CMK (cell line): ENCODE measurements around the gene CYB5B.

Source experiments
- DNase-seq: peaks from one replicate; pipeline ENCODE4 v3.0.0-alpha.2; 2010; ENCODE audit warnings: low read depth

CYB5B gene, protein sequence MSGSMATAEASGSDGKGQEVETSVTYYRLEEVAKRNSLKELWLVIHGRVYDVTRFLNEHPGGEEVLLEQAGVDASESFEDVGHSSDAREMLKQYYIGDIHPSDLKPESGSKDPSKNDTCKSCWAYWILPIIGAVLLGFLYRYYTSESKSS

DNA sequence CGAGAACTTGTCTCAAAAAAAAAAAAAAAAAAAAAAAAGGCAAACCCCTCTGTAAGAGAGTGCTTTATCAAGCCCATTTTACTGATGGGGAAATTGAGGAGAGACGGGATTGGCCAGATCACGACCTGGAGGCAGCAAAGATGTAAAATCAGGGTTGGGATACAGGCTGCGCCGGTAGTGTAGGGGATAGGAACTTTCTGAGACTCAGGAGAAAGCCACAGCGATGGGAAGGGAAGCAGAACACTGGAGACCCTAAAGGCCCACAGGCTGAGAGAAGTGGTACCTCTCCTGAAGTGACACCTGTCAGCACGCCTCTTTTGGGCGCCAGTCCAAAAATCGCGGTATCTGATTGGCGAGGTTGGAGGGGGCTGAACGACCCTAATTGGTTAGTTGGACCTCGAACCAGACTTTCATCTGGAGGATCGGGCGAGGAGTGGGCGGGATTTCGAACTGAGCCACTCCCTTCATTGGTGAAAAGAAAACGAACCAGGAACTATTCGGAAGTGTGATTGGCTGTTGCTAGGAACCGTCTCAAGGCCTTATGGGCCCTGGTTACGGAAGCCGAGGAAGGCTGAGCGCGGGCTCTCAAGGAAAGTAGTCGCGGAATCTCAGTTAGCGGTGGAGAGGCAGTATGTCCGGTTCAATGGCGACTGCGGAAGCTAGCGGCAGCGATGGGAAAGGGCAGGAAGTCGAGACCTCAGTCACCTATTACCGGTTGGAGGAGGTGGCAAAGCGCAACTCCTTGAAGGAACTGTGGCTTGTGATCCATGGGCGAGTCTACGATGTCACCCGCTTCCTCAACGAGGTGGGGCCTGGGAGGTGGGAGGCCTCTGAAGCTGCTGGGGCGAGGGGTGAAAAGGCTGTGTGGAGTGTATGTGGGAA, at the start of gene CYB5B:
Gene CYB5B, plus strand, starts transcription at position 567 of the 882 bp plus-strand sequence. Its CDS starts 65 bp downstream, at position 632.
- DNase-seq: peak; percentile 78

DNA sequence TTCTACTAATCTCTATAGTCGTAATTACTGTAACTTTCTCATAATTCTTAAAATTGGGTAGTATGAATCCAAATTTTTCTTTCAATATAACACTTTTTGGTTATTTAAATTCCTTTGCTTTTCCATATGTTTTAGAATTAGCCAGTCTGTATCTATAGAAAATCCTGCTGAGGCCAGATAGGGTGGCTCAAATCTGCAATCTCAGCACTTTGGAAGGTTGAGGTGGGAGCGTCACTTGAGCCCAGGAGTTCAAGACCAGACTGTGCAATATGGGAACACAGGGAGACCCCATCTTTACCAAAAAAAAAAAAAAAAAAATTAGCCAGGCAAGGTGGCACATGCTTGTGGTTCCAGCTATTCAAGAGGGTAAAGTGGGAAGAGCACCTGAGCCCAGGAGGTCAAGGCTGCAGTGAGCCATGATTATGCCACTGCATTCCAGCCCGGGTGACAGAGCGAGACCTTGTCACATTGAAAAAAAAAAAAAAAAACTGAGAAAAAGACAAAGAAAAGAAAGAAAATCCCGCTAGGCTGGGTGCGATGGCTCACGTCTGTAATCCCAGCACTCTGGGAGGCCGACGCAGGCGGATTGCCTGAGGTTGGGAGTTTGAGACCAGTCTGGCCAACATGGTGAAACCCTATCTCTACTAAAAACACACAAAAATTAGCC, 47.9 kb upstream of the CYB5B start:
- no peak for DNase-seq

DNA sequence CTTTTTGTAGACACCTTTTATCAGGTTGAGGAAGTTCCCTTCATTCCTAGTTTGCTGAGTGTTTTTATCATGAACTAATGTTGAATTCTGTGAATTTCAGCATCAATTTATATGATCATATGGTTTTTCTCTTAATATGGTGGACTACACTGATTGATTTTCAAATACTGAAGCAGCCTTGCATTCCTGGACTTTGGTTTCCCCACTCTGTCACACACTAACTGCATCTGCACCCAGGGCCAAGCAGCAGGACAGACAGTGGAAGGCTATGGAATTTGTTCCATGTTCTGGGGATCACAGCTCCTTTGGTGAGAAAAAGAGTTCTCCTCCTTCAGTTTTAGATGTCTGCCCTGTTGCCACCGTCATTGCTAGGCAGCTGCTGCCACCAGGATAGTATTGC, 46.4 kb upstream of the CYB5B start:
- DNase-seq: no peak

DNA sequence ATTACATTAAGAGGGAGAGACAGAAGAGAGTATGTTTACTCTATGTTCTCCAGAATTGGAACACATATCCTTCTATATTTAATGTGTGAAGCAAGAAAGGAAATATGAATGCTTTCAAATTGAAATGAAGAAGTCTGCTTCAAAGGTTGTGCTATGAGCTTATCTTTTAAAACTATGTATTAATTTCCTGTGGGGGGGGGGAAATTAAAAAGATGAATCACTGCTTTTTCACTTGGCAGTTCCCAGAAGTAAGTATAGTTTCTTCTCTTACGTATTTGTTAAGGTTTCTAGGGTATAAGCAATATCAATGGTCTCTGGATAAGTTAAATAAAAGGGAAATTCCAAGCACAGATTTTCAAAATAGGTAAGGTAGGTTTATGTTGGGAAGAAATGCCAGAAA, 45.7 kb upstream of the CYB5B start:
- DNase-seq: no peak

DNA sequence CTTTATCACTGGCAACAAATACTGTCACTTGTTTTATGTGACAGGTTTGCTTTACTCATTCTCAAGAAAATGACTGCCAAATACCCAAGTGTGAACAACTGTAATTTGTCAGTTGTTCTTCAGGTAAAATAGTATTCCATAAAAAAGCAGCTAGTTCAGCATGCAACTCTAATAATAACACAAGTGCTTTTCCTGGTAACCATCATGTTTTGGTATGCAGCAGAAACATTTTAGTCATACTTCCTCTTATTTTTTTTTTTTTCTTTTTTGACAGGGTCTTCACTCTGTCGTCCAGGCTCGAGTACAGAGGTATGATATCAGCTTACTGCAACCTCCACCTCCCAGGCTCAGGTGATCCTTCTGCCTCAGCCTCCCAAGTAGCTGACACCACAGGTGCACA, 43.2 kb upstream of the CYB5B start:
- DNase-seq: no peak

DNA sequence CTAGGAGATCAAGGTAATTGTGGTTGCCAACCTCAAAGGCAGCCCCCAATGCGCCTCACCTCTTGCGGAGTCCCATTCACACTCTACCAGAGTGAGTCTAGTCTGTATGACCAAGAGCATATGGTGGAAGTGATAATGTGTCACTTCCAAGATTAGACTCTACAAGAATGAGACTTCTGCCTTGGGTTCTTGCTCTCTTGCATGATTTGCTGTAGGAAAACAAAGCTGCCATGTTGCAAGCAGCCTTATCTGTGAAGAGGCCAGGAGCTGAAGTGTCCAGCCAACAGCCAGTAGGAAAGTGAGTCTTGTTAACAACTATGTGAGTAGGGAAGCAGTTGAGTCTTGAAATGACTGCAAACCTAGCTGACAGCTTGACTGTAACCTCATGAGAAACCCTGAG, 42.0 kb upstream of the CYB5B start:
- no peak for DNase-seq

DNA sequence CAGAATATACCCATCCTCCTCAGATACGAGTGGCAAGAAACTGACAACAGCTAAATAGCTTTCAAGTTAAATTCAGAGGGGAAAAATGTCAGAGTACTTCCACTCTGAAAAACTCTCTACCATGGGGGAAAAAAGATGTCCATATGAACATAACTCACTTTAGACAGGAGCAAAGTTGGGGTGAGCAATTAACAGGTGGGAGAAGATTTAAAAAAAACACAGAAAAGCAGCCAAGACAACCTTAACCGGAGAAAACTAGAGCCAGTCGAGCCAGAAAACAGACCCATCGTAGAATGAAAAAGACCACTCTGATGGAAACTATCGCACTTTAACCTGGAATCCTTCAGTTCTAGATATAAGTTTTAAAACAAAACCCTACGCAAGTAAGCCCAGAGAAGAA, 39.4 kb upstream of the CYB5B start:
- no peak for DNase-seq

DNA sequence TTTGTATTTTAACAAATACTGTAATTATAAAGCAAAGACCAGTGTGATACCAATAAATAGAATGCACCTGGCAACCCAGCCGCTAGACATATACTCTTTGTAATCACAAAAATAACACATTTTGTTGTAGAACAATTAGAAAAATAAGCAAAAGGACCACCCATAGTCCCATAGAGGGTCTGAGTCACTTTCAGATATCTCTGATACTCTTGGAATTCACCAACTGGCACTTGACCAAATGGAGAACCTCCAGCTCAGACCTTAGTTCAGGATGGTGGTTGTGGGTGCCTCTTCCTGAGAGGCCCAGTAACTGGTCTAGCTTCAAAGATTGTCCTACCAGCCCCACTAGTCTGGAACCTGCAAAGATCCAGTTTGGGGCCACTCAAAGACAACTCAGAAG, 37.8 kb upstream of the CYB5B start:
- DNase-seq: no peak

DNA sequence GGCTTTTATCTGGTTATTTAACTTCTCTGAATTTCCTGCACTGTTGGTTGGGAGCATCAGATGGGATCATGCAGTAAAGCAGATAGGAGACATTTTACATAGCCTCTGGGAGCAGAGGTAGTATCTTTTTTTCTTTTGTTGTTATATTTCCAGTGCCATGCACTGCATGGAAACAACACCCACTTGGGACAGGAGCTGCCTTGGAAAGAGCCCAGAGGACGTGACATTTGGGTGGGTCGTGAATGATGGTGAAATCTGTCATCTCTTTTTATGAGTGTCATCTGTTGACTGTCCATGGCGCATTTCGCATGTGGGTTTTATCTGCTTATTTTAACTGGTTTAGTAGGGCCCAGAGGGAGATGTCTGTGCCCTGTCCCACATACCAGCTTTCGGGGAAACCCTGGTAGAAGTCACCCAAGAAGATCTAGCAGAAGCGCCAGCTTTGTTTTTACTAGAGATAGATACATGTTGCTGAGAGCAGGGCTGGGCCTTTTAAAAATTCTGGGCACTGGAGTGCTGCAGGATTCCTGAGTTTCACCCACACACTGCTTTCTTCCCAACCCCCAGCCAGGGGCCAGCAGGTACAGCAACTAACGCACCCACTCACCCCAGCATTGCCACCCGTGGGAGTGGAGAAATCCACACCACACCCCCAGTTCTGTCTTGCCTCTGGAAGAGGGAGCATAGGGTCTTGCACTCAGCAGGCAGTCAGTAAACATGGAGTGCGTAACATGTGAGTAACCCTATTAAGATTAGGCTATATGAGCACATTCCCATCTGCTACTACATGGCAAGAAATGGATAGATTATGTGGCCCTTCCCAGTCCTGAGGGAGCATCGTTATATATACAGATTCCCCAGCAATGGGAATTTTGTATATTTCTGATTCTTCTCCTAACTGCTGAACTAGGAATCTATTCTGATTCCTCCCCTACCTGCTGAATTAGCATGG, 30.2 kb upstream of the CYB5B start:
- no peak for DNase-seq

DNA sequence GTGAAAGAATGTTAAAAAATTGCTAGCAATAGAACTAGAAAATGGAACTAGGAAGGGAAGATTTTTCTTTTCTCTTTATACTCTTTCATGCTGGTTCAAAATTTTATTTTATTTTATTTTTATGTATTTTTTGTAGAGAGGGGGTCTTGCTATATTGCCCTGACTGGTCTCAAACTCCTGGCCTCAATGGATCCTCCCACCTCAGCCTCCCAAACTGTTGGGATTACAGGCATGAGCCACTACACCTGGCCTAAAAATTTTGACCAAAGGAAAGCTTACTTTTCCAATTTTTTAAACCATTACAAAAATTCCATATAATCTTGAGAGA, 28.6 kb upstream of the CYB5B start:
- DNase-seq: no peak

DNA sequence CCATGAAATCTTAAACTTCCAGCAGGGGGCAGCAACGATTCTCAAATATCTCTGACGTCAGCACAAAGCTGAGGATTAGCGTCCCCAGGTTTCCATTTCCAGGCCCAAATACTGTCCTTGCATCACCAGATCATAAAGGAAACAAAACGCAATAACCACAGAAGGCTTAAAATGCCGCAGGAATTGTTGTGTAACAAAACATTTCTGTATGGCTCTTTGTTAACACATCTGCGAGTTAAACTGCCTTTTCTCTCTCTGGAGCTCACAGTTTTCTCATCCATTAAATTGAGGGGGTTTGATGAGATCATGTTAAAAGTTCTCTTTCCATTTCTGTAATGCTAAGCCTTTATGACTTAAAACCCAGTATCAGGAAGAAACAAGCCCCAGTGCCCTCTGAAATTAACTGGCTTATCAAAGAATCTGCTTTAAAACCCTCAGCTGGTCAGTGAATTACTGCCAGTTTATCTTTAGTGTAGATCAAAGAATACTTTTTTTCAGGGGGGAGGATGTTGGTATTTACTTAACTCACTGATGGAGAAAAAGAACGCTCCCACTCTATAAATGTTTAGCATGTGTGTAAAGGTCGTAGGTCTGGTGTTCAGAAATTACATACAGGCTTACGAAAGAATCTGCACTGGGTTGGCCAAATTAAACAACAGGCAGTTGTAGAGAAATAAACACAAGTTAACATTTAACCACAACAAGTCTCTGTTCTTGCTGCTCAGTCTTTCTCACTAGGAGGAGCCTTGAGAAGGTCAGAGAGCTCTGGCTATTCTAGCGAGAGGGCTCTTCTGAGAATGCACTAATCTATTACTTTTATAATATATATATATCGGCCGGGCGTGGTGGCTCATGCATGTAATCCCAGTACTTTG, 28.0 kb upstream of the CYB5B start:
- no peak for DNase-seq

DNA sequence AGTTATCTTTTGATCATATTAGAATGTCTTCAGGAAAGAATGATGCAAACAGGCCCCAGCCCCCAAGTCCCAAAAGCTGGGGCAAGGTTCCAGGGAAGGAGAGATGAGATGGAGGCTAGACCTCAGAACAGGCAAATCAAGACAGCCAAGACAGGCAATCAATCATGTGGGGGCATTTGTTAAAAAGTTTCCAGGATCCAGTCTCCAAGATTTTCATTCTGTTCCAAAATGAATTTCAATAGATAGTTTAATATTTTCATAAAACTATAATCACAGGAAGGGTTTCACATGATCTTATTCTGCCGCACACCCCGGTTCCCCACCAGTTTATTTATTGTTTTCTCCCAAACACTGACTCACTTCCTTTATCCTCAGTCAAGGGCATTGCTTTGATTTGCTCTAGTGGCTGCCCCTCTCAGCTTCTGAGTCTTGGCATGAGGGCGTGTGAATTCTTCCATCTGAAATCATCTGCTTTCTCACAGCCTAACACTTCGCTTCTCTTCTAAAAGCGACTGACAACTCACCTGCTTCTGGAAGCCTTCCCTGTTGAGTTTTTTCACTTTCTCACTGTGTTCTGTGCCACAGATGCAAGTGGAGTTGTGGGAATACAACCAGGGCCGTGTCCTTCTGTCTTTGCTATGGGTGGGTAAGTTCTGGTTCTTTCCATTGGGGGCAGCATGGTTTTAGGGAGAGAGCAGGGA, 26.4 kb upstream of the CYB5B start:
- no peak for DNase-seq

DNA sequence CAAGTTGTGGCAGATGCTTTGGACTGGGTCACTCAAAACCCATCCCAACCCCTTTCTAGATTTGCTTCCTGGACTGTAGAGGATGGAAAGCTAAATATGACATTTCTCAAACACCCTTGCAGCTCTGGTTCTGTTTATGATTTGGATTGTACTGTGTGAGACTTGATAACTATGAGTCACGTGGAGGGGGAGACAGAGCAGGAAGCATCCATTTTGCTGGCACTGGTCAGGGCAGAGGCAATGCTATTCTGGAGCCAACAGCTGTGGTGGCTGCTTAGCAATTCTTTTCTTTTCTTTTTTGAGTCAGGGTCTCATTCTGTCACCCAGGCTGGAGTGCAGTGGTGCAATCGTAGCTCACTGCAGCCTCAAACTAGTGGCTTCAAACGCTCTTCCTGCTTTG, 25.1 kb upstream of the CYB5B start:
- no peak for DNase-seq

DNA sequence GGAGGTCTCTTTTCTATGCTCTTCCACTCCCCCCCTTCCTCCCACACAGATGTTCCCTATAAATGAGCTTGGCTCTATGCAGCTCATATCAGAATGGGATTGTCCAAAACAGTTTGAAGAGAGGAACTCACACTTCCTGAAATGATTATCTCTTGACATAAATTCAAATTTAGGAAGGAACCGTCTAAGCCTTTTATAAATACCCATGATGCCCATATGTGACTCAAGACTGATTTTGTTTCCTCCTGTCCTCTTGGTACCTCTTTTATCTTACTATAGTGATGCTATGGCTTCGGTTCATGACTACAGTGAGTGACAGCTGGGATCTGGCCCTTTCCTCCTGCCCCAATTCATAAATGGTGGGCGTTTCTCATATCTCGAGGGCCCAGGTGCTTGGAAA, 22.0 kb upstream of the CYB5B start:
- no peak for DNase-seq

DNA sequence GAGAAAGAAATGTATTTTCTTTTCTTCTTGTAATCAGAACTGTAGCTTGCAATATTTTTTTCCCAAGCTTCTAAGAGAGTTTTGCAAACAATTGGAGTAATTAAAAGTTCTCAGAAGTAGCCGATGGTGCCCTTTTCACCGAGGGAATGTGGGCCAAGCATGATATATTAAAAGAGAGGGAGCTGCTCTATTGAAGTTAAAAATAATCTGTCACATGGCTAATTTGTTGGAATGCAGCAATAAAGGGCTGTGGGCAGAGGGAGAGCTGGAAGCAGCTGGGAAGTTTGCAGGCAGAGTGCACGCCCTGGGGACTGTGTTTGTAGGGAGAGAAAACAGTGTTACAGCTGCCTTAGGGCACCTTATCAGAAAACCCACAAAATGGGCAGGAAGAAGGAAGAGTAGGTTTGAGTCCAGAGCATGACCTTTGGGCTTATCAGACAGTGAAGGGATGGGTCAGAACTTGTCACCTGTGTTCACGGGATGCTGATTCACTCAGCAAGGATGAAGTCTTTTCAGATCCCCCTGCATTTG, 20.1 kb upstream of the CYB5B start:
- no peak for DNase-seq

DNA sequence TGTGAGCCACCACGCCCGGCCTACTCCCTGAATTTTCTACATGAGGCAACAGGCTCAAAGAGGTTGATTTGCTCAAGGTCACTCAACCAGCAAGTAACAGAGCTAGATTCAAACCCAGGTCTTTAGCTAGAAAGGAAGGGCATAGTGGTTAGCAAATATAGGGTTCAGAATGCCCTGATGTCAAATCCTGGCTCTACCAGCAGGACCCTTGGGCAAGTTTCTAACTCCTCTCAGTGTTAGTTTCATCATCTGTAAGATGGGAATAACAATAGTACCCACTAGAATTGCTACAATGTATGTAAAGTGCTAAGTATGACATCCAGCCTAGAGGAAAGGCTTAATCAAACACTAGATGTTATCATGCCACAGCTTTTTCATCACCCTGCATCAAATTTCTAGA, 19.1 kb upstream of the CYB5B start:
- DNase-seq: no peak

DNA sequence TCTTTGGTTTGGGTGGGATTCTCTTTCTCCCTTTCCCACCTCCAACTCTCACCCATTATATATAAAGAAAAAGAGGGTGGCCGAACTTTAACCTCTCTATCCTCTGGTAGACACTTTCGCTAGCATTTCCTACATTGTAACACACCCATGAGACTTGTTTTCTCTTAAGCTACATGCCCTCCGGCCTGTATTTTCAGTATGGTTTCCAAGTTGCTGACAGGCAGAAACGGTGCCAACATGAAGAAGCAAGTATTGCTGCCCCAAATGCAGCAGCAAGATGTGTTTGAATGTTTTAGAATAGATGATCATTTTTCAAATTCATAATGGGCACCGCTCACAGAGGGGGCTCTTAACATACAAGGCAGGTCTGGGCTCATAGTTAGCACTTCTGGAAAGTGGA, 18.7 kb upstream of the CYB5B start:
- DNase-seq: no peak

DNA sequence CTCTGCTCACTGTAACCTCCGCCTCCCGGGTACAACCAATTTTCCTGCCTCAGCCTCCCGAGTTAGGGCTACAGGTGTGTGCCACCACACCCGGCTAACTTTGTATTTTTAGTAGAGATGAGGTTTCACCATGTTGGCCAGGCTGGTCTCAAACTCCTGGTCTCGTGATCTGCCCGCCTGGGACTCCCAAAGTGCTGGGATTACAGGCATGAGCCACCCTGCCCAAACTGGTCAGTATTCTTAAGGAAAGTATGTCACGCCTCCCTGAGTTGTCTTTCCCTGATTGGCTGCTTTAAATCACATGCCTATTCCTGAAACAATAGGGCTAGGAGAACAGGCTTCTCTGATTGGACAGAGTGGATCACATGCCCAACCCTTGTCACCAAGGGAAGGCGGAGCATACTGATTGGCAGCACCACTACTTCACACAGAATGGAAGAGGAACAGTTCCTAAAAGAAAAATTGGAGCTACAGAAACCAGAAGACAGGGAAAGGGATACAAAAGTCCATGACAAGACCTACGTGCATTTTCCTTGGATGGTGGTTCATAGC, 17.6 kb upstream of the CYB5B start:
- no peak for DNase-seq

DNA sequence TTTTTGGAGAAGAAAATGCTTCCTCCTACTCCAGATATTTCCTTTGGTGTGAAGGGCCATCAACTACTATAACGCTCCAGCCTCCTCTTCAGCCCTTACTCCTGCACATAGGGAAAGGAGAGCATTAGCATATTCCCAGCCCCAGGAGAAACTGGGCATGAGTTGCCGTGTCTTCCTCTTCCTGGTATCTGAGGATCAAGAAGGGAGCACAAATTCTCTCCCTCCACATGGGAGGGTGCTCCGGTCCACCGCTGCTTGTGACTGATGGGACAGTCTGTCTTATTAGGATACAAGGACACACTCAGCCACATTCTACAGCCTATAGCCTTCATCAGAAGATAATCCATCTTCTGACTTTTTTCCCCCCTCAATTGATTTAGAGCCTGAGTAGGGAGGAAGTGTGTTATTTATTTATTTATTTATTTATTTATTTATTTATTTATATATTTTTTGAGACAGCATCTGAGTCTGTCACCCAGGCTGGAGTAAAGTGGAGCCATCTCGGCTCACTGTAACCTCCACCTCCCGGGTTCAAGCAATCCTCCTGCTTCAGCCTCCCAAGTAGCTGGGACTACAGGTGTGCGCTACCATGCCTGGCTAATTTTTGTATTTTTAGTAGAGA, 16.6 kb upstream of the CYB5B start:
- no peak for DNase-seq

DNA sequence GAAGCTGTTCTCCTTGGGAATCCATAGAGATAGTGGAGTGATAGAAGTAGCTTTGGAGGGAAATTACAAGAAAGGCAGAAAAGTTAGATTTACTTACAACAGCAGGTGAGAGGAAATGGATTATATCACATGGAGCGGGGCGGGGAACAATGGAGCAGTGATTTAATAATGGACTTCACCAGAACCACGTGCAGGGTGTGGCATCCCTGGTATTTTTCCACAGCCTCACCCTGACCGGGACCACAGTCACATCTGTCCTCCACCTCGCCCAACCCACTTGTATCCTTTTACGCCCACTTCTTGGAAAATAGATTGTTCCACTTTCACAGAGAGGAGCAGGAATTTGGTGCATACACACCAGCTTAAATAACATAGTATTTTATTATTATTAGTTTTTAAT, 15.9 kb upstream of the CYB5B start:
- DNase-seq: no peak
